Daoy (cell line): ENCODE data around the gene JAM2. TPM values are rescaled to one million over a fixed set of nuclear protein-coding genes. Genes with fewer than 3 reads are reported as not detected.

ENCODE experiments used
- total RNA-seq: library from RNA; depleted of rRNA; stranded (reverse); fragments of >200 nt; shearing (Covaris generic); gene quantifications from 2 replicates; pipeline ENCODE4 v1.2.3, GENCODE V29; 2014; rRNA removed

The JAM2 gene
- total RNA-seq, 1 experiment from 2014 or later: 1.1 TPM

Other genes with a start within 250 kb of the JAM2 start
- gene MRPL39, start 31.8 kb upstream of the JAM2 start, total RNA-seq: 92.2 and 119 TPM in 2 replicates
- gene ATP5PF, start 95.6 kb downstream of the JAM2 start, total RNA-seq: 115 and 161 TPM in 2 replicates
- 20.4 and 21.0 TPM in 2 replicates for gene GABPA, start 95.7 kb downstream of the JAM2 start, total RNA-seq